ENCODE measurements around the gene PITPNM3. TPM values are rescaled to one million over a fixed set of nuclear protein-coding genes. Genes with fewer than 3 reads are reported as not detected.

Gene PITPNM3
- total RNA-seq, 1 donor from 2014 or later = 15.6 TPM

- H3K4me1 ChIP-seq = peaks cover 9% of the 10 kb centered on the region
- peak; percentile 99 for ATAC-seq
- intact Hi-C loops (cut with DNase I) = no loop called here
- H3K27me3 ChIP-seq = peaks cover 20% of the 10 kb centered on the region
- H3K9me3 ChIP-seq = no peaks in the 10 kb centered on the region
- no peak for TF ChIP-seq CTCF (IDR thresholded peaks at IDR 0.05)
- no peak within 1 kb of the TSS for H3K27ac ChIP-seq
- H3K4me3 ChIP-seq = peak within 1 kb of the TSS; percentile 66
- DNase-seq = peak; percentile 97
- H3K36me3 ChIP-seq = no peaks in the 10 kb centered on the region
These were observed 112.4 kb downstream of the PITPNM3 start, which contains the start of gene PIMREG for GRCh38 chr17:6443692-6444570. PIMREG (plus strand) TSS chr17:6444455; CDS start chr17:6445111, 656 bp downstream.

GRCh38 chr17:6442775-6443174 lies 113.6 kb downstream of the PITPNM3 start:
- ATAC-seq (no peak), DNase-seq (no peak)
- H3K4me1 ChIP-seq = peaks cover 9% of the 10 kb centered on the region
- intact Hi-C loops (cut with DNase I) = no loop called here
- no peak overlapping the region for H3K4me3 ChIP-seq
- H3K27me3 ChIP-seq = peaks cover 26% of the 10 kb centered on the region
- H3K27ac ChIP-seq = no peak overlapping the region
- H3K9me3 ChIP-seq = no peaks in the 10 kb centered on the region
- no peak for TF ChIP-seq CTCF (IDR thresholded peaks at IDR 0.05)
- H3K36me3 ChIP-seq = no peaks in the 10 kb centered on the region

- Histone ChIP-seq H3K36me3 (no peaks in the 10 kb centered on the region), H3K27ac (no peak overlapping the region), H3K4me1 (peaks cover 9% of the 10 kb centered on the region), H3K4me3 (no peak overlapping the region), H3K27me3 (peaks cover 31% of the 10 kb centered on the region), H3K9me3 (no peaks in the 10 kb centered on the region)
- DNase-seq (no peak), ATAC-seq (no peak)
- intact Hi-C loops (cut with DNase I) = no loop called here
- TF ChIP-seq CTCF (IDR thresholded peaks at IDR 0.05) = no peak
These were observed 116.4 kb downstream of the PITPNM3 start for GRCh38 chr17:6439951-6440350.

- no peak overlapping the region for H3K4me3 ChIP-seq
- H3K27ac ChIP-seq = no peak overlapping the region
- intact Hi-C loops (cut with DNase I) = no loop called here
- no peaks in the 10 kb centered on the region for H3K4me1 ChIP-seq
- no peak for TF ChIP-seq CTCF (IDR thresholded peaks at IDR 0.05)
- DNase-seq = no peak
- no peaks in the 10 kb centered on the region for H3K36me3 ChIP-seq
- H3K9me3 ChIP-seq = no peaks in the 10 kb centered on the region
- ATAC-seq = no peak
- H3K27me3 ChIP-seq = peaks cover 31% of the 10 kb centered on the region
These were observed 118.4 kb downstream of the PITPNM3 start for GRCh38 chr17:6437956-6438355.

GRCh38 chr17:6437466-6437865 lies 118.9 kb downstream of the PITPNM3 start:
- H3K4me1 ChIP-seq = no peaks in the 10 kb centered on the region
- no peak for TF ChIP-seq CTCF (IDR thresholded peaks at IDR 0.05)
- peaks cover 31% of the 10 kb centered on the region for H3K27me3 ChIP-seq
- H3K4me3 ChIP-seq = no peak overlapping the region
- intact Hi-C loops (cut with DNase I) = no loop called here
- no peak for ATAC-seq
- H3K9me3 ChIP-seq = no peaks in the 10 kb centered on the region
- DNase-seq = no peak
- H3K27ac ChIP-seq = no peak overlapping the region
- no peaks in the 10 kb centered on the region for H3K36me3 ChIP-seq

All from upper lobe of right lung (tissue), 1 donor.